Measurements from ENCODE around the gene CDCA4.

The CDCA4 gene

DNA sequence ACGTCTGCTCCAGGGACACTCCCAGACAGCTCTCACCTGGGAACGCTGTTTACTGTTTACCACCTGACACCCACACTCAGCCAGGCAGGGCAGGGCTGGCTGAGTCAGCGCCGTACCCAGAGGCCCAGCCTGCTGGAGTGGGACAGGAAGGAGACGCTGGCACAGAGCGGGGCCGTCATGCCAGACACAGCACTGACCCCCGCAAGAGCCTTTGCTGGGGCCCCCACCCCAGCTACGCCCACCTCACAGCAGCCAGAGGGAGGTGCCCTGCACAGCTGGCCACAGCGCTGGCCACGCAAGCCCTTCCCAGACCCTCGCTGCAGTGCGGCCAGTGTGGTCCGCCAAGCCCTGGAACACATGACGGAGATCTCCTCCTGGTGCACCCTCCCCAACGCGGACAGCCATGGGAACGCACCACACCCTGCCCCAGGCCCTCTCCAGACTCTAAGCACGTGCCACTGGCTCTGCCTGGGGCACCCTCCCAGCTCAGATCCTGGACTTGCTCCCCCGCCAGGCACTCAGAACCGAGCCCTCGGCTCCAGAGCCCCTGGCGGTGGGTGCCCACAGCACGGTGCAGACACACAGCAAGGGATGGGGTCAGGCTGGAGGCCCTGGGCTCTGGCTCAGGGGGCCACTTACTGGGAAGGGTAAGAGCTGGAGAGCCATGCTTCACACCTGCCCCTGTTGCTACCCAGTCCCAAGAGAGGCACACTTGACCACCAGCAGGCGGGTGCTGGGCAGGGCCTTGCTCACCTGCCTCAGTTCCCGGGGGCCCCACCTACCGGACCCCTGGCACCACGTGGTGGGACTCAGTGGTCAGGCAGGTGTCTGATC lies 48.4 kb downstream of the CDCA4 start:
- no peak overlapping the region for H3K4me3 ChIP-seq (replicated peaks; ENCODE audit: low read depth, low read length)
- H3K27me3 ChIP-seq (replicated peaks; ENCODE audit: control insufficient read depth, insufficient read depth, low read length): no peaks in the 10 kb centered on the region; the same call in 1 of the 2 replicates
- TF ChIP-seq, protein P1, sequence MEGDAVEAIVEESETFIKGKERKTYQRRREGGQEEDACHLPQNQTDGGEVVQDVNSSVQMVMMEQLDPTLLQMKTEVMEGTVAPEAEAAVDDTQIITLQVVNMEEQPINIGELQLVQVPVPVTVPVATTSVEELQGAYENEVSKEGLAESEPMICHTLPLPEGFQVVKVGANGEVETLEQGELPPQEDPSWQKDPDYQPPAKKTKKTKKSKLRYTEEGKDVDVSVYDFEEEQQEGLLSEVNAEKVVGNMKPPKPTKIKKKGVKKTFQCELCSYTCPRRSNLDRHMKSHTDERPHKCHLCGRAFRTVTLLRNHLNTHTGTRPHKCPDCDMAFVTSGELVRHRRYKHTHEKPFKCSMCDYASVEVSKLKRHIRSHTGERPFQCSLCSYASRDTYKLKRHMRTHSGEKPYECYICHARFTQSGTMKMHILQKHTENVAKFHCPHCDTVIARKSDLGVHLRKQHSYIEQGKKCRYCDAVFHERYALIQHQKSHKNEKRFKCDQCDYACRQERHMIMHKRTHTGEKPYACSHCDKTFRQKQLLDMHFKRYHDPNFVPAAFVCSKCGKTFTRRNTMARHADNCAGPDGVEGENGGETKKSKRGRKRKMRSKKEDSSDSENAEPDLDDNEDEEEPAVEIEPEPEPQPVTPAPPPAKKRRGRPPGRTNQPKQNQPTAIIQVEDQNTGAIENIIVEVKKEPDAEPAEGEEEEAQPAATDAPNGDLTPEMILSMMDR (IDR thresholded peaks at IDR 0.05; ENCODE audit: insufficient read depth, low read length, poor library complexity, severe bottlenecking): no peak
- no peaks in the 10 kb centered on the region for H3K36me3 ChIP-seq (ENCODE audit: control insufficient read depth, insufficient read depth, low read length)
- no peak for DNase-seq (ENCODE audit: extremely low read depth, insufficient read length)

DNA sequence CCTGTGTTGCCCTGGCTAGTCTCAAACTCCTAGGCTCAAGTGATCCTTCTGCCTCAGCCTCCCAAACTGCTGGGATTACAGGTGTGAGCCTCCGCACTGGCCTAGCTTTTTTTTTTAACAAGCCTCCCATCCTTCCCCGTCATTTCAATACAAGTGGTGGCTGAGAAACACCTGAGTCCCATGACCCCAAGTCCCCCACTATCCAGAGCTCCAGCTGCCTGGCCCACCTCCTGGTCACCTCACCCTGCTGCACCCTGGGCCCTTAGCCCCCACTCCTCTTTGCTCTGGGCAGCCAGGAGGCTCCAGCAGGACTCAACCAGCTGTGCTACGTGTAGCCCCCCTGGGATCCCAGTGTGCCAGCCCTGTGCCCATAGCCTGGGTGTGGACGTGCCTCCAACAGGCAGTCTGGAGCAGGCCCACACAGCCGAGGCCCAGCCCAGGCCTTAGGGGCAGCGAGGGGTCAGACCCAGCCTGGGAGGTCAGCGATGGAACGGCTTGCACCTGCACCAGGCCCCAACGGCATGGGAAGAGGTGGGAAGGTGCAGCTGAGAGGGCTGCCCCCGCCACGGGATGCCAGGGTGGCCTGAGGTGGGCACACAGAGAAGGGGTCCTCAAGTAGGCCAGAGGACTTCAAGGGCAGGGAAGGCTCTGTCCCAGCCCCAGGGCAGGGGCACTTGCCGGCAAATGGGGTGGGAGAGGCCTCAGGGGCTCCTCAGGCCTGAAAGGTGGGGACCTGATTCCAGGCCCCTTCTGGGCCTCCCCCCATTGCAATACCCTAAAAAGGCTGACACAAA lies 49.2 kb downstream of the CDCA4 start:
- TF ChIP-seq, protein P1 (IDR thresholded peaks at IDR 0.05; ENCODE audit: insufficient read depth, low read length, poor library complexity, severe bottlenecking): no peak
- Histone ChIP-seq H3K27me3 (replicated peaks; ENCODE audit: control insufficient read depth, insufficient read depth, low read length) (no peaks in the 10 kb centered on the region; the same call in 1 of the 2 replicates), H3K4me3 (replicated peaks; ENCODE audit: low read depth, low read length) (no peak overlapping the region), H3K36me3 (ENCODE audit: control insufficient read depth, insufficient read depth, low read length) (no peaks in the 10 kb centered on the region)
- DNase-seq (ENCODE audit: extremely low read depth, insufficient read length): no peak

DNA sequence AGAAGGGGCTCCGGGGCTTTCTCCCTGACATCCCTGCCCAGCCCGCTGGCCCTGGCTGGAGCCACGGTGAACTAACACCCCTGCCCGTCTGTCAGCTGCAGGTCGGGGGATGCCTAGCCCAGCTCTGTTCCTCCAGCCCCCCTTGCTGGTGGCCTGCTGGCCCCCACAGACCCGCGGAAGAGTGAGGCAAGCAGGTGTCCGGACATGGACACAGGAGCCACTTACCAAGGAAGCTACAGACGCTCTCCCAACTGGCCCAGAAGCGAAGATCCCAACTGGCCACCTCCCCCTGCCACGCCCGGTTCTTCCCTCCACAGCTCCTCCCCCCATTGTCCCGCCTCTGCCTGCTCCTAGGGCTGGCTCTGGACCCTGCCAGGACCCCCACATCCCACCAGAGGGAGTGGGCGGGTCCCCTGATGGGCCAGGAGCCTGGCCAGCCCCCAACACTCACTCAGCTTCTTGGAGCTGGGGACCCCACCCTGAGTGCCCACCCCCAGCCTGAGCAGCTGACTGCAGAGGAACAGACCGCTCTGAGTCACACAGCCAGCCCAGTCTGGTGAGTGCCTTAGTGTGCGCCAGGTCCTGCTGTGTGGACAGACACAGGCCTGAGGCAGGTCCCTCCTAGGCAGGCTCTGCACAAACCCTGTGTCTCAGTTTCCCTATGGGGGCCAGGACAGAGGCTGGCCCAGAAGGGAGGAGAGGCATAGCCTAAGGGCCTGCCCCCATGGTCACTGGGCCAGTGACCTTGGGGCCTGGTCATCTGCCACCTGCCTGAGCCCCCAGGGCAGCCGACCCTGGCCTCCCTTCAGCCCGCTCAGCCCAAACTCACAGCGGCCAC lies 50.4 kb downstream of the CDCA4 start:
- TF ChIP-seq, protein P1 (IDR thresholded peaks at IDR 0.05; ENCODE audit: insufficient read depth, low read length, poor library complexity, severe bottlenecking): no peak
- H3K36me3 ChIP-seq (ENCODE audit: control insufficient read depth, insufficient read depth, low read length): no peaks in the 10 kb centered on the region
- no peaks in the 10 kb centered on the region; the same call in 1 of the 2 replicates for H3K27me3 ChIP-seq (replicated peaks; ENCODE audit: control insufficient read depth, insufficient read depth, low read length)
- DNase-seq (ENCODE audit: extremely low read depth, insufficient read length): no peak
- no peak overlapping the region for H3K4me3 ChIP-seq (replicated peaks; ENCODE audit: low read depth, low read length)

DNA sequence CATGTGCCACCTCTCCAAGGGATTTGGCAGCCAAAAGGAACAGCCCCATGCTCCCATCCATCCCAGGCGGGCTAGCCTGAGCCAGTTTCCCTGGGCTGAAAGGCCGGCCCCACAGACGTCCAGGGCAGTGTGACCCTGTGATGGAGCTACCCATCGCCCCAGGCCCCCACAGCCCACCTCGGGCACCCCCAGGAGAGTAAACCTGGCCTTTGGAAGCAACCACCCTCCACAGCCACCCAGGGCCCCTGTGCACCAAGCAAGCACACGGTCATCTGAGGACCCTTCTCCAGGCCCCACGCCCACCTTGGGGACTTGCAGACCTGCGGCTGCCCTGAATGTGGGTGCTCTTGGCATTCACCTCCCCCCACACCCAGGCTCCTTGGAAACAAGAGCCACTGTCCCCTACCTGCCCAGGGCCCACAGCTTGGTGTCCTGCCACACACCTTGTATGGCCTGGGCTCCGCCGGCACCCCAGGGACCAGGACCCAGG lies 51.1 kb downstream of the CDCA4 start:
- no peak for DNase-seq (ENCODE audit: extremely low read depth, insufficient read length)
- no peaks in the 10 kb centered on the region for H3K36me3 ChIP-seq (ENCODE audit: control insufficient read depth, insufficient read depth, low read length)
- H3K4me3 ChIP-seq (replicated peaks; ENCODE audit: low read depth, low read length): no peak overlapping the region
- no peaks in the 10 kb centered on the region; the same call in 1 of the 2 replicates for H3K27me3 ChIP-seq (replicated peaks; ENCODE audit: control insufficient read depth, insufficient read depth, low read length)
- TF ChIP-seq, protein P1 (IDR thresholded peaks at IDR 0.05; ENCODE audit: insufficient read depth, low read length, poor library complexity, severe bottlenecking): no peak

Data from GM06990 (cell line).